PC-9 (cell line): ENCODE measurements around the gene KIF9. TPM values are rescaled to one million over a fixed set of nuclear protein-coding genes. Genes with fewer than 3 reads are reported as not detected.

Source experiments
- BruUV-seq: library from RNA; stranded (reverse); fragments of 400-500 nt; replicated peaks from 2 replicates; lab custom pipeline; 2021; lab: Mats Ljungman, UMichigan
- CTCF ChIA-PET: fragments of 300-600 bp; sonication (Branson Sonifier 250); formaldehyde crosslinking; loops from one replicate; lab custom pipeline; 2022; ENCODE audit warnings: antibody characterized with exemption; lab: Charles Lee
- POLR2A ChIA-PET: fragments of 300-600 bp; sonication (Branson Sonifier 250); formaldehyde crosslinking; loops from one replicate; lab custom pipeline; 2022; ENCODE audit warnings: antibody characterized with exemption; ENCODE audit not compliant: unreplicated experiment; lab: Charles Lee
- DNase-seq, 2 experiments: peaks; one replicate each; pipeline versions ENCODE4 v3.0.0 to v3.0.0-alpha.2; 2015 to 2022; ENCODE audit warnings: mixed read lengths in 1 of 2
- H2AFZ ChIP-seq: fragments of 200-600 bp; sonication (generic); 2 replicates; pipeline ENCODE4 v1.8.1; 2017; ENCODE audit warnings: antibody characterized with exemption
- H3F3A ChIP-seq: fragments of 200-600 bp; sonication (generic); 2 replicates; pipeline ENCODE4 v1.8.1; 2017; ENCODE audit warnings: antibody characterized with exemption, mild to moderate bottlenecking, low read depth; ENCODE audit not compliant: insufficient read depth
- H3K27ac ChIP-seq: fragments of 200-600 bp; sonication (generic); 2 replicates; pipeline ENCODE4 v1.6.1; 2016; ENCODE audit warnings: mixed run types
- H3K27me3 ChIP-seq: fragments of 200-600 bp; sonication (generic); 2 replicates; pipeline ENCODE4 v1.6.1; 2016; ENCODE audit warnings: low read depth, mixed run types; ENCODE audit not compliant: insufficient read depth
- H3K36me3 ChIP-seq: fragments of 200-600 bp; sonication (generic); 2 replicates; pipeline ENCODE4 v1.6.1; 2016; ENCODE audit warnings: low read depth, mixed run types
- H3K4me1 ChIP-seq: fragments of 200-600 bp; sonication (generic); replicated peaks from 2 replicates; pipeline ENCODE4 v1.6.1; 2016; ENCODE audit warnings: mixed run types; ENCODE audit not compliant: insufficient read depth
- H3K4me2 ChIP-seq: fragments of 200-600 bp; sonication (generic); 2 replicates; pipeline ENCODE4 v1.6.1; 2017; ENCODE audit warnings: mixed run types
- H3K4me3 ChIP-seq: fragments of 200-600 bp; sonication (generic); 2 replicates; pipeline ENCODE4 v1.6.1; 2016; ENCODE audit warnings: mixed run types
- H3K79me2 ChIP-seq: fragments of 200-600 bp; sonication (generic); 2 replicates; pipeline ENCODE4 v1.6.1; 2017; ENCODE audit warnings: low read depth, mixed run types
- H3K9me2 ChIP-seq: fragments of 200-600 bp; sonication (generic); 2 replicates; pipeline ENCODE4 v1.8.1; 2017; ENCODE audit warnings: mild to moderate bottlenecking; ENCODE audit not compliant: insufficient read depth
- H3K9me3 ChIP-seq: fragments of 200-600 bp; sonication (generic); 2 replicates; pipeline ENCODE4 v1.8.1; 2016; ENCODE audit warnings: low read depth; ENCODE audit not compliant: insufficient read depth
- H4K20me1 ChIP-seq: fragments of 200-600 bp; sonication (generic); 2 replicates; pipeline ENCODE4 v1.8.1; 2017; ENCODE audit not compliant: insufficient read depth
- CTCF ChIP-seq: fragments of 200-600 bp; sonication (generic); conservative IDR thresholded peaks from 2 replicates; pipeline ENCODE4 v1.6.1; 2017; ENCODE audit warnings: mixed run types, antibody characterized with exemption, mild to moderate bottlenecking, moderate library complexity
- EZH2 ChIP-seq: fragments of 200-600 bp; sonication (generic); IDR thresholded peaks from 2 replicates; pipeline ENCODE4 v1.8.0; 2017; ENCODE audit warnings: antibody characterized with exemption, low read depth
- intact Hi-C: fragments of 100-400 bp; cut with micrococcal nuclease; formaldehyde crosslinking; loops from one replicate; pipeline ENCODE4 v1.10.0; 2022; ENCODE audit not compliant: unreplicated experiment
- total RNA-seq: library from RNA; stranded (reverse); gene quantifications from 2 replicates; pipeline ENCODE4 v1.2.3, GENCODE V29; 2021

Gene KIF9
- total RNA-seq, 1 experiment from 2014 or later = 21.4 TPM

GRCh38 chr3:47204875-47205274 lies 77.7 kb downstream of the KIF9 start:
- ChIA-PET POLR2A (no interaction called here), CTCF (no interaction called here)
- TF ChIP-seq EZH2 (no peak), CTCF (no peak)
- H3K79me2 ChIP-seq = no peaks in the 10 kb centered on the region
- no peaks in the 10 kb centered on the region for H3K4me1 ChIP-seq
- H3K27ac ChIP-seq = no peak overlapping the region
- intact Hi-C loops = no loop called here
- no TSS peak for BruUV-seq
- no peaks in the 10 kb centered on the region for H3F3A ChIP-seq
- no peaks in the 10 kb centered on the region for H3K36me3 ChIP-seq
- H3K9me2 ChIP-seq = no peaks in the 10 kb centered on the region
- no peaks in the 10 kb centered on the region for H4K20me1 ChIP-seq
- H3K4me3 ChIP-seq = no peak overlapping the region
- H3K4me2 ChIP-seq = no peak overlapping the region
- H3K9me3 ChIP-seq = no peaks in the 10 kb centered on the region
- DNase-seq = no peak
- no peak overlapping the region for H2AFZ ChIP-seq
- no peaks in the 10 kb centered on the region for H3K27me3 ChIP-seq

- H2AFZ ChIP-seq = no peak overlapping the region
- DNase-seq = no peak
- intact Hi-C loops = no loop called here
- ChIA-PET POLR2A (interaction anchor here (0.6 kb wide), 1 partner anchor 25 kb away, joined by 4 read pairs; no protein-coding TSS in a partner anchor), CTCF (no interaction called here)
- no peak overlapping the region for H3K4me3 ChIP-seq
- H3K9me3 ChIP-seq = no peaks in the 10 kb centered on the region
- no peaks in the 10 kb centered on the region for H3K36me3 ChIP-seq
- H3K4me2 ChIP-seq = no peak overlapping the region
- H3K79me2 ChIP-seq = no peaks in the 10 kb centered on the region
- H3K27me3 ChIP-seq = no peaks in the 10 kb centered on the region
- no peaks in the 10 kb centered on the region for H3F3A ChIP-seq
- no peak overlapping the region for H3K27ac ChIP-seq
- H4K20me1 ChIP-seq = no peaks in the 10 kb centered on the region
- no peaks in the 10 kb centered on the region for H3K9me2 ChIP-seq
- H3K4me1 ChIP-seq = no peaks in the 10 kb centered on the region
- TF ChIP-seq EZH2 = no peak
- TF ChIP-seq CTCF = no peak
- BruUV-seq = no TSS peak
Observed at GRCh38 chr3:47202542-47202941, 80.1 kb downstream of the KIF9 start.

- intact Hi-C loops = no loop called here
- no peaks in the 10 kb centered on the region for H3K4me1 ChIP-seq
- no peaks in the 10 kb centered on the region for H3F3A ChIP-seq
- H3K27me3 ChIP-seq = no peaks in the 10 kb centered on the region
- no peak overlapping the region for H3K4me3 ChIP-seq
- ChIA-PET CTCF (interaction anchor here (0.7 kb wide), 1 partner anchor 107 kb away, joined by 4 read pairs; no protein-coding TSS in a partner anchor), POLR2A (no interaction called here)
- H3K79me2 ChIP-seq = no peaks in the 10 kb centered on the region
- H3K4me2 ChIP-seq = no peak overlapping the region
- no peak overlapping the region for H3K27ac ChIP-seq
- DNase-seq = no peak
- no peak for TF ChIP-seq EZH2
- no peak for TF ChIP-seq CTCF
- H3K36me3 ChIP-seq = no peaks in the 10 kb centered on the region
- no peaks in the 10 kb centered on the region for H3K9me3 ChIP-seq
- H2AFZ ChIP-seq = no peak overlapping the region
- no peaks in the 10 kb centered on the region for H4K20me1 ChIP-seq
- H3K9me2 ChIP-seq = no peaks in the 10 kb centered on the region
- no TSS peak for BruUV-seq
Observed at GRCh38 chr3:47197287-47197686, 85.3 kb downstream of the KIF9 start.
